Neural progenitor cell (in vitro differentiated cells): Measurements from ENCODE around the gene OR51L1.

Experiments used
- EZH2 ChIP-seq: fragments of 200-600 bp; sonication (generic); IDR thresholded peaks from 2 replicates; pipeline ENCODE4 v1.6.1; 2017; ENCODE audit warnings: antibody characterized with exemption, mild to moderate bottlenecking, moderate library complexity
- EZH2phosphoT487 ChIP-seq: fragments of 200-600 bp; sonication (generic); IDR thresholded peaks from 2 replicates; pipeline ENCODE4 v1.6.1; 2017; ENCODE audit warnings: antibody characterized with exemption
- TF ChIP-seq, protein P1 (sequence below): fragments of 200-600 bp; sonication (generic); IDR thresholded peaks from 2 replicates; pipeline ENCODE4 v1.5.1; 2017; ENCODE audit warnings: antibody characterized with exemption, mild to moderate bottlenecking

DNA sequence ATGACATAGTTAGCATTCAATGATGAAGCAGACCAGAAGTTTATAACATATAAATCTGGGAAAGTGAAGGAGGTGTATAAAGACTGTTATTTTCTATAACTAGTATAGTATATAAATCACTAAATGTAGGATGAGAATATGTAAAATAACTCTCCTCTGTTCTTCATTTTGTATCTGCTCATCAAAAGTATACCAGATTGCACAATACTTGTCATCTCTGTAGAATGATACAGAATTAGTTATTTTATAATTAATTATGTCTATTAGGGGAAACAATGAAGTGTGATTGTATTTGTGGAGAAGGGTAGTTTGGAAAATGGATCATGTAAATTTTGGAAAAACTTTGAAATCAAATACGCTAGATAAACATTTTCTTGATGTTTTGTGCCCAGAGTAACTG lies 18.4 kb downstream of the OR51L1 start:
- TF ChIP-seq EZH2 (no peak), EZH2phosphoT487 (no peak)
- TF ChIP-seq, protein P1, sequence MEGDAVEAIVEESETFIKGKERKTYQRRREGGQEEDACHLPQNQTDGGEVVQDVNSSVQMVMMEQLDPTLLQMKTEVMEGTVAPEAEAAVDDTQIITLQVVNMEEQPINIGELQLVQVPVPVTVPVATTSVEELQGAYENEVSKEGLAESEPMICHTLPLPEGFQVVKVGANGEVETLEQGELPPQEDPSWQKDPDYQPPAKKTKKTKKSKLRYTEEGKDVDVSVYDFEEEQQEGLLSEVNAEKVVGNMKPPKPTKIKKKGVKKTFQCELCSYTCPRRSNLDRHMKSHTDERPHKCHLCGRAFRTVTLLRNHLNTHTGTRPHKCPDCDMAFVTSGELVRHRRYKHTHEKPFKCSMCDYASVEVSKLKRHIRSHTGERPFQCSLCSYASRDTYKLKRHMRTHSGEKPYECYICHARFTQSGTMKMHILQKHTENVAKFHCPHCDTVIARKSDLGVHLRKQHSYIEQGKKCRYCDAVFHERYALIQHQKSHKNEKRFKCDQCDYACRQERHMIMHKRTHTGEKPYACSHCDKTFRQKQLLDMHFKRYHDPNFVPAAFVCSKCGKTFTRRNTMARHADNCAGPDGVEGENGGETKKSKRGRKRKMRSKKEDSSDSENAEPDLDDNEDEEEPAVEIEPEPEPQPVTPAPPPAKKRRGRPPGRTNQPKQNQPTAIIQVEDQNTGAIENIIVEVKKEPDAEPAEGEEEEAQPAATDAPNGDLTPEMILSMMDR: no peak
